HAP-1 (cell line): ENCODE measurements around the gene STX3.
"Not testable (repeated sequence)": the region's sequence is repeated elsewhere in the genome, so short reads cannot be mapped to it uniquely, and the experiment has no call there.

Source experiments
- DNase-seq, 2 experiments: peaks; one replicate each; pipeline ENCODE4 v3.0.0-alpha.2; 2016 to 2020; ENCODE audit warnings: low spot score in 2 of 2
- H3K27me3 ChIP-seq: fragments of 250-450 bp; sonication (Bioruptor Pico); 2 replicates; pipeline ENCODE4 v1.5.1; 2020; ENCODE audit warnings: low read depth, mild to moderate bottlenecking, moderate library complexity
- H3K36me3 ChIP-seq: fragments of 250-450 bp; sonication (Bioruptor Pico); replicated peaks from 2 replicates; pipeline ENCODE4 v1.5.1; 2020; ENCODE audit warnings: mild to moderate bottlenecking
- H3K4me1 ChIP-seq: fragments of 250-450 bp; sonication (Bioruptor Pico); 2 replicates; pipeline ENCODE4 v1.5.1; 2020; ENCODE audit warnings: mild to moderate bottlenecking
- H3K4me3 ChIP-seq: fragments of 250-450 bp; sonication (Bioruptor Pico); 2 replicates; pipeline ENCODE4 v1.5.1; 2020; ENCODE audit warnings: mild to moderate bottlenecking, moderate library complexity
- H3K9me3 ChIP-seq: fragments of 250-450 bp; sonication (Bioruptor Pico); 2 replicates; pipeline ENCODE4 v1.5.1; 2020; ENCODE audit warnings: mild to moderate bottlenecking, moderate library complexity
- in situ Hi-C: fragments of 300-500 bp; cut with MboI; formaldehyde crosslinking; loops from 3 replicates; pipeline ENCODE4 v1.14.3; 2020; ENCODE audit warnings: low sequenced_read_pairs, inconsistent platforms, mixed read lengths

STX3 gene

GRCh38 chr11:59845399-59845798 is 90.2 kb downstream of the STX3 start, which contains the start of gene CBLIF:
CBLIF (minus strand) TSS chr11:59845499; CDS start chr11:59845453, 46 bp downstream.
- DNase-seq: no peak
- in situ Hi-C loops: no loop called here
- Histone ChIP-seq H3K27me3 (no peaks in the 10 kb centered on the region), H3K4me3 (no peak within 1 kb of the TSS), H3K36me3 (no peaks in the 10 kb centered on the region), H3K4me1 (peaks cover 19% of the 10 kb centered on the region), H3K9me3 (no peaks in the 10 kb centered on the region)

GRCh38 chr11:59846556-59846955 is 91.4 kb downstream of the STX3 start:
- Histone ChIP-seq H3K27me3 (no peaks in the 10 kb centered on the region), H3K4me1 (peaks cover 19% of the 10 kb centered on the region), H3K9me3 (no peaks in the 10 kb centered on the region), H3K36me3 (no peaks in the 10 kb centered on the region), H3K4me3 (no peak overlapping the region)
- in situ Hi-C loops: no loop called here
- DNase-seq: no peak

- Histone ChIP-seq H3K36me3 (no peaks in the 10 kb centered on the region), H3K4me1 (peaks cover 19% of the 10 kb centered on the region), H3K4me3 (no peak overlapping the region), H3K9me3 (no peaks in the 10 kb centered on the region), H3K27me3 (no peaks in the 10 kb centered on the region)
- no peak for DNase-seq
- in situ Hi-C loops: no loop called here
Observed at GRCh38 chr11:59847626-59848025, 92.5 kb downstream of the STX3 start.

DNA sequence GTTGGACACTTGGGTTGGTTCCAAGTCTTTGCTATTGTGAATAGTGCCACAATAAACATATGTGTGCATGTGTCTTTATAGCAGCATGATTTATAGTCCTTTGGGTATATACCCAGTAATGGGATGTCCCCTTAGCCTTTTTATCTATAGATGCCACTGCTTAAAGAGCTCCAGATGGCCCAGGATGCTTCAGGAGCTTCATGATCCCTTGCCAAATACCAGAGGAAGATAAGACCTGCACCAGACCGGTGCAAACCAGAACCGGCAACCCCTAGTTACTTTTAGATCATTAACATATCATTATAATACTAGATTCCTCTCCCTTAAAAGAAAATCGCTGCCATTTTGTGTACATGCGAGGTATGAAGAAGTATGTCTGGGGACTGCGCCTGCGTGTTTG is 93.3 kb downstream of the STX3 start:
- H3K9me3 ChIP-seq, H3K27me3 ChIP-seq, in situ Hi-C loops, H3K4me3 ChIP-seq, DNase-seq, H3K36me3 ChIP-seq: not testable (repeated sequence)
- peaks cover 19% of the 10 kb centered on the region for H3K4me1 ChIP-seq

GRCh38 chr11:59849129-59849528 is 94.0 kb downstream of the STX3 start:
- H3K4me1 ChIP-seq: peaks cover 19% of the 10 kb centered on the region
- in situ Hi-C loops: no loop called here

GRCh38 chr11:59849551-59849950 is 94.4 kb downstream of the STX3 start:
- H3K4me3 ChIP-seq, H3K36me3 ChIP-seq, DNase-seq, in situ Hi-C loops, H3K9me3 ChIP-seq, H3K27me3 ChIP-seq: not testable (repeated sequence)
- H3K4me1 ChIP-seq: peaks cover 19% of the 10 kb centered on the region

More at GRCh38 chr11:59849129-59849528, 94.0 kb downstream of the STX3 start:
- Histone ChIP-seq H3K27me3 (no peaks in the 10 kb centered on the region), H3K4me3 (no peak overlapping the region), H3K36me3 (no peaks in the 10 kb centered on the region), H3K9me3 (no peaks in the 10 kb centered on the region)
- no peak for DNase-seq

DNA sequence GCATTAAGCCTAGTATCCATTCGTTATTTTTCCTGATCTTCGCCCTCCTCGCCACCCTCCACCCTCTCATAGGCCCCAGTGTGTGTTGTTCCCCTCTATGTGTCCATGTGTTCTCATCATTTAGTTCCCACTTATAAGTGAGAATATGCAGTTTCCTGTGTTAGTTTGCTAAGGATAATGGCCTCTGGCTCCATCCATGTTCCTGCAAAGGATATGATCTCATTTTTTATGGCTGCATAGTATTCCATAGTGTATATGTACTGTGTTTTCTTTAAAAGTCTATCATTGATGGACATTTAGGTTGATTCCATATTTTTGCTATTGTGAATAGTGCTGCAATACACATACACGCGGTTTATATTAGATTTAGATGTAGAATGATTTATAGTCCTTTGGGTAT is 96.2 kb downstream of the STX3 start:
- H3K9me3 ChIP-seq, in situ Hi-C loops, H3K4me3 ChIP-seq, DNase-seq, H3K27me3 ChIP-seq, H3K36me3 ChIP-seq, H3K4me1 ChIP-seq: not testable (repeated sequence)

GRCh38 chr11:59854871-59855270 is 99.7 kb downstream of the STX3 start:
- Histone ChIP-seq H3K36me3 (no peaks in the 10 kb centered on the region), H3K27me3 (no peaks in the 10 kb centered on the region; the same call in 1 of the 2 replicates), H3K4me3 (no peak overlapping the region), H3K4me1 (peaks cover 5% of the 10 kb centered on the region), H3K9me3 (no peaks in the 10 kb centered on the region)
- in situ Hi-C loops: no loop called here
- DNase-seq: no peak
